ENCODE measurements around the gene FBN2. TPM values are rescaled to one million over a fixed set of nuclear protein-coding genes. Genes with fewer than 3 reads are reported as not detected.
A peak's percentile ranks its signal among the peaks of the same experiment; 100 is the strongest.

FBN2 gene
- total and polyA plus RNA-seq, 2 donors (not counting 1 experiment from before 2014, with no cell fraction given): 43.1 to 80.1 TPM

- TF ChIP-seq CTCF (conservative IDR thresholded peaks at IDR 0.05 in 1 of 2, IDR thresholded peaks at IDR 0.05 in 1 of 2; ENCODE audit: low read depth in 1 of 2, low read length in 2 of 2): no peak
- TF ChIP-seq EZH2 (IDR thresholded peaks at IDR 0.05; ENCODE audit: low read length, missing control alignments): no peak
- Histone ChIP-seq H3K4me1 (ENCODE audit: control insufficient read depth, extremely low read depth, insufficient read depth, low read length) (no peaks in the 10 kb centered on the region), H2AFZ (ENCODE audit: low read length) (no peak overlapping the region), H4K20me1 (ENCODE audit: control insufficient read depth, extremely low read depth, insufficient read depth, low read length) (no peaks in the 10 kb centered on the region), H3K79me2 (ENCODE audit: control insufficient read depth, insufficient read depth, low read length) (no peaks in the 10 kb centered on the region), H3K9ac (ENCODE audit: insufficient read depth, low read length) (no peak overlapping the region), H3K4me3 (replicated peaks in 1 of 4; ENCODE audit: control extremely low read depth in 1 of 4, insufficient read depth in 1 of 4, low read depth in 3 of 4, low read length in 4 of 4) (no peak overlapping the region), H3K27me3 (ENCODE audit: control insufficient read depth, insufficient read depth, low read length) (no peaks in the 10 kb centered on the region), H3K36me3 (ENCODE audit: control insufficient read depth, insufficient read depth, low read length) (no peaks in the 10 kb centered on the region), H3K27ac (ENCODE audit: insufficient read depth, low read length) (no peak overlapping the region), H3K9me3 (ENCODE audit: control insufficient read depth, insufficient read depth, low read depth, low read length) (no peaks in the 10 kb centered on the region), H3K4me2 (ENCODE audit: extremely low read depth, insufficient read depth, low read length) (no peak overlapping the region)
- peak in 1 of 2 donors; percentile 32 for DNase-seq (ENCODE audit: low read depth in 2 of 2)
Observed at GRCh38 chr5:128427921-128428320, 110.1 kb downstream of the FBN2 start.

- Histone ChIP-seq H4K20me1 (ENCODE audit: control insufficient read depth, extremely low read depth, insufficient read depth, low read length) (no peaks in the 10 kb centered on the region), H3K4me3 (replicated peaks in 1 of 4; ENCODE audit: control extremely low read depth in 1 of 4, insufficient read depth in 1 of 4, low read depth in 3 of 4, low read length in 4 of 4) (no peak overlapping the region), H3K36me3 (ENCODE audit: control insufficient read depth, insufficient read depth, low read length) (no peaks in the 10 kb centered on the region), H2AFZ (ENCODE audit: low read length) (no peak overlapping the region), H3K4me2 (ENCODE audit: extremely low read depth, insufficient read depth, low read length) (no peak overlapping the region), H3K27me3 (ENCODE audit: control insufficient read depth, insufficient read depth, low read length) (no peaks in the 10 kb centered on the region), H3K4me1 (ENCODE audit: control insufficient read depth, extremely low read depth, insufficient read depth, low read length) (no peaks in the 10 kb centered on the region), H3K79me2 (ENCODE audit: control insufficient read depth, insufficient read depth, low read length) (no peaks in the 10 kb centered on the region), H3K27ac (ENCODE audit: insufficient read depth, low read length) (no peak overlapping the region), H3K9me3 (ENCODE audit: control insufficient read depth, insufficient read depth, low read depth, low read length) (no peaks in the 10 kb centered on the region), H3K9ac (ENCODE audit: insufficient read depth, low read length) (no peak overlapping the region)
- peak in 1 of 2 donors; percentile 87 for DNase-seq (ENCODE audit: low read depth in 2 of 2)
- no peak for TF ChIP-seq EZH2 (IDR thresholded peaks at IDR 0.05; ENCODE audit: low read length, missing control alignments)
- TF ChIP-seq CTCF (conservative IDR thresholded peaks at IDR 0.05 in 1 of 2, IDR thresholded peaks at IDR 0.05 in 1 of 2; ENCODE audit: low read depth in 1 of 2, low read length in 2 of 2): no peak
Observed at GRCh38 chr5:128426090-128426534, 111.9 kb downstream of the FBN2 start.

GRCh38 chr5:128424646-128425045 lies 113.4 kb downstream of the FBN2 start:
- no peaks in the 10 kb centered on the region for H3K9me3 ChIP-seq (ENCODE audit: control insufficient read depth, insufficient read depth, low read depth, low read length)
- no peak overlapping the region for H2AFZ ChIP-seq (ENCODE audit: low read length)
- no peak overlapping the region for H3K4me3 ChIP-seq (replicated peaks in 1 of 4; ENCODE audit: control extremely low read depth in 1 of 4, insufficient read depth in 1 of 4, low read depth in 3 of 4, low read length in 4 of 4)
- no peaks in the 10 kb centered on the region for H3K36me3 ChIP-seq (ENCODE audit: control insufficient read depth, insufficient read depth, low read length)
- H3K4me2 ChIP-seq (ENCODE audit: extremely low read depth, insufficient read depth, low read length): no peak overlapping the region
- H3K79me2 ChIP-seq (ENCODE audit: control insufficient read depth, insufficient read depth, low read length): no peaks in the 10 kb centered on the region
- DNase-seq (ENCODE audit: low read depth in 2 of 2): peak in 1 of 2 donors; percentile 26
- no peak overlapping the region for H3K9ac ChIP-seq (ENCODE audit: insufficient read depth, low read length)
- no peaks in the 10 kb centered on the region for H4K20me1 ChIP-seq (ENCODE audit: control insufficient read depth, extremely low read depth, insufficient read depth, low read length)
- H3K27me3 ChIP-seq (ENCODE audit: control insufficient read depth, insufficient read depth, low read length): no peaks in the 10 kb centered on the region
- H3K4me1 ChIP-seq (ENCODE audit: control insufficient read depth, extremely low read depth, insufficient read depth, low read length): no peaks in the 10 kb centered on the region
- no peak overlapping the region for H3K27ac ChIP-seq (ENCODE audit: insufficient read depth, low read length)
- TF ChIP-seq EZH2 (IDR thresholded peaks at IDR 0.05; ENCODE audit: low read length, missing control alignments) (no peak), CTCF (conservative IDR thresholded peaks at IDR 0.05 in 1 of 2, IDR thresholded peaks at IDR 0.05 in 1 of 2; ENCODE audit: low read depth in 1 of 2, low read length in 2 of 2) (no peak)

Data from fibroblast of lung (primary cell).